CD4-positive, alpha-beta T cell treated with Interleukin-4 for 1 hour (primary cell): ENCODE data around the gene COL4A2.

Experiments used
- DNase-seq, 2 donors: peaks; one replicate each; pipeline ENCODE4 v3.0.0-alpha.2; 2020 to 2022

The COL4A2 gene

GRCh38 chr13:110423689-110424302 is 116.7 kb downstream of the COL4A2 start:
- DNase-seq = no peak

GRCh38 chr13:110424569-110425443 is 117.7 kb downstream of the COL4A2 start:
- no peak for DNase-seq

GRCh38 chr13:110425444-110425780 is 118.3 kb downstream of the COL4A2 start:
- no peak for DNase-seq

- DNase-seq = no peak
Observed at GRCh38 chr13:110426735-110427134, 119.7 kb downstream of the COL4A2 start.

GRCh38 chr13:110428313-110428712 is 121.2 kb downstream of the COL4A2 start:
- DNase-seq = no peak

- no peak for DNase-seq
Observed at GRCh38 chr13:110430391-110431336, 123.6 kb downstream of the COL4A2 start.

- no peak for DNase-seq
Observed at GRCh38 chr13:110431425-110432294, 124.6 kb downstream of the COL4A2 start.

- no peak for DNase-seq
Observed at GRCh38 chr13:110432522-110432921, 125.4 kb downstream of the COL4A2 start.

- no peak for DNase-seq
Observed at GRCh38 chr13:110433014-110433413, 125.9 kb downstream of the COL4A2 start.

GRCh38 chr13:110434629-110435028 is 127.5 kb downstream of the COL4A2 start:
- DNase-seq = no peak

GRCh38 chr13:110435331-110435730 is 128.2 kb downstream of the COL4A2 start:
- DNase-seq = no peak

GRCh38 chr13:110436276-110436675 is 129.2 kb downstream of the COL4A2 start:
- DNase-seq = no peak

- no peak for DNase-seq
Observed at GRCh38 chr13:110436786-110437370, 129.8 kb downstream of the COL4A2 start.

GRCh38 chr13:110438211-110438610 is 131.1 kb downstream of the COL4A2 start:
- no peak for DNase-seq

GRCh38 chr13:110438776-110439175 is 131.7 kb downstream of the COL4A2 start:
- DNase-seq = no peak

GRCh38 chr13:110440946-110441731 is 134.1 kb downstream of the COL4A2 start:
- DNase-seq = no peak

GRCh38 chr13:110442930-110443621 is 136.0 kb downstream of the COL4A2 start:
- no peak for DNase-seq

- DNase-seq = no peak
Observed at GRCh38 chr13:110443622-110444225, 136.6 kb downstream of the COL4A2 start.

GRCh38 chr13:110444226-110444653 is 137.2 kb downstream of the COL4A2 start:
- no peak for DNase-seq

- peak in 1 of 2 donors; percentile 16 for DNase-seq
Observed at GRCh38 chr13:110445183-110445582, 138.1 kb downstream of the COL4A2 start.
